Right cardiac atrium (tissue), 5 donors: ENCODE measurements around the gene USP24. TPM values are rescaled to one million over a fixed set of nuclear protein-coding genes. Genes with fewer than 3 reads are reported as not detected.

Source experiments
- ATAC-seq, 2 donors: fragments of 200-7000 bp; cut with Tn5 transposase; one replicate each; pipeline versions ENCODE4 v1.8.0 to v1.9.1; 2020; ENCODE audit warnings: moderate library complexity in 2 of 2, mild to moderate bottlenecking in 1 of 2
- DNase-seq, 3 donors: peaks; one replicate each; pipeline ENCODE4 v3.0.0-alpha.2; 2020
- H3K27ac ChIP-seq: one replicate; pipeline ENCODE4 v1.5.1; 2013; ENCODE audit warnings: mild to moderate bottlenecking, low read length, control low read depth, moderate library complexity
- H3K27me3 ChIP-seq: one replicate; pipeline ENCODE4 v1.6.1; 2013; ENCODE audit not compliant: control insufficient read depth, insufficient read depth
- H3K4me1 ChIP-seq: one replicate; pipeline ENCODE4 v1.6.1; 2013; ENCODE audit warnings: low read length; ENCODE audit not compliant: control insufficient read depth, insufficient read depth
- H3K4me3 ChIP-seq: one replicate; pipeline ENCODE4 v1.5.1; 2013; ENCODE audit warnings: low read length, control low read depth
- H3K9me3 ChIP-seq: one replicate; pipeline ENCODE4 v1.6.1; 2013; ENCODE audit warnings: low read length; ENCODE audit not compliant: control insufficient read depth
- WGBS: extraction: QIAGEN DNeasy Blood & Tissue Kit; methylation state at CpG from one replicate; pipeline ENCODE4 v1.1.7; 2013; 5-methylcytosine and 5-hydroxymethylcytosine counted together
- intact Hi-C, 4 donors: fragments of 100-400 bp; cut with DNase I; formaldehyde crosslinking; loops; one replicate each; pipeline versions ENCODE4 v1.11.0 to v1.14.0; 2022 to 2023
- polyA plus RNA-seq: library from polyadenylated mRNA; stranded (reverse); fragments of 200-250 nt; gene quantifications from one replicate; pipeline ENCODE4 v1.2.3, GENCODE V29; 2013
- total RNA-seq, 4 donors: library from RNA; stranded (reverse); fragmentation: NEBNext Ultra II Directional; extraction: Animal tissue kit (Norgen Biotek cat#: 25700); gene quantifications; one replicate each; pipeline ENCODE4 v1.2.1, GENCODE V29; 2021
- donor health status: healthy with polysubstance abuse.
- donor health status: DM: no; HTN: yes; CAD: no.
- donor health status: DM: no; HTN: no; CAD: no.
- donor health status: DM: no; HTN: yes; CAD: no; lungs with severe emphysema.
- donor health status: DM: yes; HTN: yes; CAD: no.

Gene USP24
- total and polyA plus RNA-seq, 5 donors: 11.4 to 35.7 (median 34.7) TPM

- Histone ChIP-seq H3K4me3 (no peak overlapping the region), H3K4me1 (no peaks in the 10 kb centered on the region), H3K9me3 (no peaks in the 10 kb centered on the region), H3K27ac (no peak overlapping the region), H3K27me3 (no peaks in the 10 kb centered on the region)
- WGBS: 65% methylated on average over 3 of the region's 3 CpGs
- intact Hi-C loops: no loop called here
- no peak for ATAC-seq
- no peak for DNase-seq
Measured at GRCh38 chr1:55041613-55042012, 173.6 kb downstream of the USP24 start.

GRCh38 chr1:55040933-55041494 lies 174.2 kb downstream of the USP24 start:
- ATAC-seq: no peak

GRCh38 chr1:55040083-55040932 lies 174.9 kb downstream of the USP24 start:
- Histone ChIP-seq H3K9me3 (no peaks in the 10 kb centered on the region), H3K4me1 (no peaks in the 10 kb centered on the region), H3K4me3 (no peak overlapping the region), H3K27me3 (no peaks in the 10 kb centered on the region), H3K27ac (no peak overlapping the region)
- DNase-seq: no peak
- peak in 1 of 2 donors; percentile 20 for ATAC-seq
- WGBS: 16% methylated on average over 49 of the region's 49 CpGs
- intact Hi-C loops: no loop called here

More at GRCh38 chr1:55040933-55041494, 174.2 kb downstream of the USP24 start:
- H3K4me3 ChIP-seq: no peak overlapping the region
- H3K27ac ChIP-seq: no peak overlapping the region
- H3K27me3 ChIP-seq: no peaks in the 10 kb centered on the region
- no peaks in the 10 kb centered on the region for H3K9me3 ChIP-seq
- DNase-seq: no peak
- intact Hi-C loops: no loop called here
- H3K4me1 ChIP-seq: no peaks in the 10 kb centered on the region
- 34% methylated on average over 5 of the region's 5 CpGs for WGBS

GRCh38 chr1:55039342-55040082 lies 175.7 kb downstream of the USP24 start, which contains the start of gene PCSK9:
Gene PCSK9 (plus strand): TSS chr1:55039548. CDS start chr1:55039838, 290 bp downstream.
- Histone ChIP-seq H3K9me3 (no peaks in the 10 kb centered on the region), H3K4me1 (no peaks in the 10 kb centered on the region), H3K27me3 (no peaks in the 10 kb centered on the region), H3K27ac (no peak within 1 kb of the TSS), H3K4me3 (no peak within 1 kb of the TSS)
- peak; percentile 50 to 53 for ATAC-seq
- DNase-seq: no peak
- WGBS: 1% methylated on average over 67 of the region's 67 CpGs
- intact Hi-C loops: no loop called here

GRCh38 chr1:55038974-55039341 lies 176.2 kb downstream of the USP24 start:
- Histone ChIP-seq H3K4me3 (no peak overlapping the region), H3K27me3 (no peaks in the 10 kb centered on the region), H3K27ac (no peak overlapping the region), H3K9me3 (no peaks in the 10 kb centered on the region), H3K4me1 (no peaks in the 10 kb centered on the region)
- intact Hi-C loops: no loop called here
- ATAC-seq (no peak), DNase-seq (no peak)
- WGBS: 38% methylated on average over 9 of the region's 9 CpGs

- Histone ChIP-seq H3K27ac (no peak overlapping the region), H3K4me3 (no peak overlapping the region), H3K9me3 (no peaks in the 10 kb centered on the region), H3K27me3 (no peaks in the 10 kb centered on the region), H3K4me1 (no peaks in the 10 kb centered on the region)
- intact Hi-C loops: no loop called here
- DNase-seq (no peak), ATAC-seq (no peak)
- WGBS: 85% methylated on average over 3 of the region's 3 CpGs
Measured at GRCh38 chr1:55038552-55038838, 176.7 kb downstream of the USP24 start.

GRCh38 chr1:55037733-55038551 lies 177.2 kb downstream of the USP24 start:
- intact Hi-C loops: no loop called here
- Histone ChIP-seq H3K4me3 (no peak overlapping the region), H3K27ac (no peak overlapping the region), H3K27me3 (no peaks in the 10 kb centered on the region), H3K4me1 (no peaks in the 10 kb centered on the region), H3K9me3 (no peaks in the 10 kb centered on the region)
- WGBS: 76% methylated on average over 8 of the region's 8 CpGs
- no peak for ATAC-seq
- DNase-seq: no peak

GRCh38 chr1:55035904-55036303 lies 179.3 kb downstream of the USP24 start:
- intact Hi-C loops: no loop called here
- Histone ChIP-seq H3K4me1 (no peaks in the 10 kb centered on the region), H3K27me3 (no peaks in the 10 kb centered on the region), H3K9me3 (no peaks in the 10 kb centered on the region), H3K4me3 (no peak overlapping the region), H3K27ac (no peak overlapping the region)
- no peak for DNase-seq
- ATAC-seq: no peak
- 65% methylated on average over 4 of the region's 4 CpGs for WGBS

GRCh38 chr1:55034476-55035133 lies 180.6 kb downstream of the USP24 start:
- Histone ChIP-seq H3K27ac (no peak overlapping the region), H3K27me3 (no peaks in the 10 kb centered on the region), H3K4me3 (no peak overlapping the region), H3K9me3 (no peaks in the 10 kb centered on the region), H3K4me1 (no peaks in the 10 kb centered on the region)
- DNase-seq: no peak
- intact Hi-C loops: no loop called here
- WGBS: 92% methylated on average over 6 of the region's 6 CpGs
- ATAC-seq: no peak

GRCh38 chr1:55033265-55033614 lies 181.9 kb downstream of the USP24 start:
- H3K27me3 ChIP-seq: no peaks in the 10 kb centered on the region
- DNase-seq (no peak), ATAC-seq (no peak)
- no peaks in the 10 kb centered on the region for H3K9me3 ChIP-seq
- no peak overlapping the region for H3K27ac ChIP-seq
- intact Hi-C loops: no loop called here
- no peaks in the 10 kb centered on the region for H3K4me1 ChIP-seq
- no peak overlapping the region for H3K4me3 ChIP-seq
- 70% methylated on average over 7 of the region's 7 CpGs for WGBS
